ENCODE results near the gene ASRGL1.
A peak's percentile ranks its signal among the peaks of the same experiment; 100 is the strongest.

ASRGL1 gene

GRCh38 chr11:62416596-62416995, 79.3 kb downstream of the ASRGL1 start:
- DNase-seq: no peak

GRCh38 chr11:62418136-62418535, 80.9 kb downstream of the ASRGL1 start:
- no peak for DNase-seq

GRCh38 chr11:62418733-62419132, 81.5 kb downstream of the ASRGL1 start, which contains the start of gene SCGB1A1:
Gene SCGB1A1, plus strand, starts transcription at chr11:62419033. Its CDS starts 63 bp downstream, at chr11:62419096.
- DNase-seq: no peak

- DNase-seq: no peak
These were observed 82.2 kb downstream of the ASRGL1 start for GRCh38 chr11:62419314-62419929.

- DNase-seq: no peak
These were observed 82.7 kb downstream of the ASRGL1 start for GRCh38 chr11:62419943-62420342.

GRCh38 chr11:62420882-62421281, 83.6 kb downstream of the ASRGL1 start:
- DNase-seq: no peak

GRCh38 chr11:62421996-62422395, 84.7 kb downstream of the ASRGL1 start:
- no peak for DNase-seq

GRCh38 chr11:62423012-62423411, 85.8 kb downstream of the ASRGL1 start:
- no peak for DNase-seq

GRCh38 chr11:62427630-62428233, 90.5 kb downstream of the ASRGL1 start:
- DNase-seq: peak in 1 of 5 donors; percentile 89

- DNase-seq: no peak
These were observed 91.8 kb downstream of the ASRGL1 start for GRCh38 chr11:62428871-62429560.

- no peak for DNase-seq
These were observed 93.2 kb downstream of the ASRGL1 start for GRCh38 chr11:62430425-62430824.

GRCh38 chr11:62431171-62431901, 94.1 kb downstream of the ASRGL1 start:
- no peak for DNase-seq

- no peak for DNase-seq
These were observed 95.4 kb downstream of the ASRGL1 start for GRCh38 chr11:62432695-62433094.

GRCh38 chr11:62433141-62433903, 96.1 kb downstream of the ASRGL1 start:
- no peak for DNase-seq

- no peak for DNase-seq
These were observed 96.6 kb downstream of the ASRGL1 start for GRCh38 chr11:62433904-62434276.

GRCh38 chr11:62435846-62436660, 98.8 kb downstream of the ASRGL1 start:
- peak in 1 of 5 donors; percentile 38 for DNase-seq

GRCh38 chr11:62437616-62438015, 100.4 kb downstream of the ASRGL1 start:
- DNase-seq: no peak

GRCh38 chr11:62438641-62439040, 101.4 kb downstream of the ASRGL1 start:
- DNase-seq: no peak

GRCh38 chr11:62439785-62440602, 102.7 kb downstream of the ASRGL1 start:
- no peak for DNase-seq

Data from T-helper 1 cell (primary cell).